ENCODE data around the gene FAF1.

FAF1 gene

GRCh38 chr1:50604580-50604979 is 355.5 kb downstream of the FAF1 start:
- TF ChIP-seq CTCF (IDR thresholded peaks at IDR 0.05; ENCODE audit: insufficient read depth, low read length, poor library complexity, severe bottlenecking), result peak; percentile 30
- no peak for DNase-seq (ENCODE audit: extremely low read depth, insufficient read length)
- Histone ChIP-seq H3K27me3 (replicated peaks; ENCODE audit: control insufficient read depth, insufficient read depth, low read length) (no peaks in the 10 kb centered on the region), H3K36me3 (ENCODE audit: control insufficient read depth, insufficient read depth, low read length) (no peaks in the 10 kb centered on the region), H3K4me3 (replicated peaks; ENCODE audit: low read depth, low read length) (no peak overlapping the region)

DNA sequence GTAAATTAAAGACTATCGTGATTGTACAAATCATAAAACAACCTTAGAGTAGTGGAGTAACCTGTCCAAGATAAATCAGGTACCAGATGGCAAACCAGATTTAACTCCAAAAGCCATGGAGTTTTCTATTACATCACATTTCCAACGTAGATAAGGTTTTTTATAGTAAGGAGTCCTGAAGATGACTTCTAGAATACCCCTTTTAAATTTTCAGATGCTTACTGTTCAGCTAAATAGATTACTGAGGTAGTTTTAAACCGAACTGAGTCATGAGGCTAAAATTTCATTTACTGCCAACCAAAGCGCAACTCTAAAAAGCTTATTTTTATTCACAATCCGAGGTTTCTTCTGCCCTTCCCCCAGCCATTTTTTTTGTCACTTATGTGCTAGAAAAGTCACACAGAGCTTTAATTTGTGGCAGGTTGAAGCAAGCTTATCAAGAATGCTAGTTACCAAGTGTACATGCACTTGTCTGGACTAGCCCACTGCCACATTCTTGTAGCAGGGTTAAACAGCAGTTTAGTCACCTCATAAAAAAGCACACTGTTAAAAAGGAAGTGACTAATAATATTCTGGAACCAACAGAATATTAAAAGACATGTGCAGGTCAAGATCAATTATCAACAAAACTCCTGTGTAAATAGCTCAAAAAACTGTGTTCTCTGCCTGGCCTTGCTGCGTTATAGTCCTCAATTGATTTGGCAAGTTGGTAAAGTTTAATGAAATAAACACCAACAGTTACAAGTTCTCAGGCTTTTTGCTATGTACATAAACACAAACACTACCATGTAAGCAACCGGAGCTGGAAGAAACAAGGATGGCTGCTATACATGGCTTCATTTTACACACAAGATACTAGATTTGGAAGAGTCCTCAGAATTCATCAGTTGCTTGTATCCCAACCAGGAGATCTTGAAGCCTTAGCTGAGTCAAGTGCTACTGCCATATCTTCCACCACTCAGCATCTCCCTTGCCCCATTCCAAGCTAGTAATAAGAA is 356.5 kb downstream of the FAF1 start:
- Histone ChIP-seq H3K36me3 (ENCODE audit: control insufficient read depth, insufficient read depth, low read length) (no peaks in the 10 kb centered on the region), H3K4me3 (replicated peaks; ENCODE audit: low read depth, low read length) (no peak overlapping the region), H3K27me3 (replicated peaks; ENCODE audit: control insufficient read depth, insufficient read depth, low read length) (no peaks in the 10 kb centered on the region)
- no peak for TF ChIP-seq CTCF (IDR thresholded peaks at IDR 0.05; ENCODE audit: insufficient read depth, low read length, poor library complexity, severe bottlenecking)
- no peak for DNase-seq (ENCODE audit: extremely low read depth, insufficient read length)

- H3K36me3 ChIP-seq (ENCODE audit: control insufficient read depth, insufficient read depth, low read length), result no peaks in the 10 kb centered on the region; the same call in 1 of the 2 replicates
- no peak overlapping the region for H3K4me3 ChIP-seq (replicated peaks; ENCODE audit: low read depth, low read length)
- TF ChIP-seq CTCF (IDR thresholded peaks at IDR 0.05; ENCODE audit: insufficient read depth, low read length, poor library complexity, severe bottlenecking), result no peak
- no peaks in the 10 kb centered on the region for H3K27me3 ChIP-seq (replicated peaks; ENCODE audit: control insufficient read depth, insufficient read depth, low read length)
- no peak for DNase-seq (ENCODE audit: extremely low read depth, insufficient read length)
Observed at GRCh38 chr1:50599546-50599945, 360.5 kb downstream of the FAF1 start.

DNA sequence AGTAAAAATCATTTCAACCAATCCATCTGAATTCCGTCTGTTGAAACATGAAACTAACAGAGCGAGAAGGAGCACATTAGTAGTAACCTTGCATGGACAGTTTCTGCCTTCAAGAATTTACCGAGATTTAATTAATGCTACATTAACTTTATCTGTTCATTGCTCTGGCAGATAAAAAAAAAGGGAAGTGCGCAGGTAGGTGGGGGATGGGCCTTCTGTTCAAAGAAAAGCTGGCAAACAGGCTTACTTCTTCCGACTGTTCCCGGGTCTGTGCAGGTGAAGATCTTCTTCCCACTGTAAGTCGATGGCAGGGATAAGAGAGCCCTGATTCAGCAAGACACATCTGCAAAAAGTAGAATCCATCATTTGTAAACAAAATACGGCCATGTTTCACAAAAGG is 364.2 kb downstream of the FAF1 start:
- no peak for DNase-seq (ENCODE audit: extremely low read depth, insufficient read length)
- no peak for TF ChIP-seq CTCF (IDR thresholded peaks at IDR 0.05; ENCODE audit: insufficient read depth, low read length, poor library complexity, severe bottlenecking)
- no peaks in the 10 kb centered on the region; the same call in 1 of the 2 replicates for H3K36me3 ChIP-seq (ENCODE audit: control insufficient read depth, insufficient read depth, low read length)
- H3K4me3 ChIP-seq (replicated peaks; ENCODE audit: low read depth, low read length), result no peak overlapping the region
- H3K27me3 ChIP-seq (replicated peaks; ENCODE audit: control insufficient read depth, insufficient read depth, low read length), result no peaks in the 10 kb centered on the region

DNA sequence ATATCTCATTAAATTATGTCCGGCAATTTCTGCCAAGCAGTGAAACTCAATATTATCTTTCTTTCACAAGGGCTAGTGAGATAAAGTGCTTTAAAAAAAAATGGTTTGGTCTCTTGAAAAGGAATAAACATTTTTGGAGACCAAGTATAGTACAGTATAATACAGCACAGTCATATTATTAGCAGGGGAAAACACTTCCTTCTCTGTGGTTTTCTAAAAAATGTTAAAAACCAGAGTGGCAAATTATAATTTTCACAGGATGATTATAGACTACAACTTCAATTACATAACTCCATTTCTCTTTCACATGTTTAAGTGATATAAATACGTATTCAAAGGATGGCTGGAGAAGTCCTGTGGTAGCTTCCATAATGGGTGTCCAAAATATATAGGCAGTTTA is 366.6 kb downstream of the FAF1 start:
- H3K36me3 ChIP-seq (ENCODE audit: control insufficient read depth, insufficient read depth, low read length), result peaks cover 2% of the 10 kb centered on the region
- H3K4me3 ChIP-seq (replicated peaks; ENCODE audit: low read depth, low read length), result no peak overlapping the region
- DNase-seq (ENCODE audit: extremely low read depth, insufficient read length), result no peak
- no peaks in the 10 kb centered on the region for H3K27me3 ChIP-seq (replicated peaks; ENCODE audit: control insufficient read depth, insufficient read depth, low read length)
- no peak for TF ChIP-seq CTCF (IDR thresholded peaks at IDR 0.05; ENCODE audit: insufficient read depth, low read length, poor library complexity, severe bottlenecking)
